Prostate gland (tissue), 2 donors: Measurements from ENCODE around the gene KRTAP25-1.

Source experiments
- POLR2A ChIP-seq: fragments of 450-650 bp; IDR thresholded peaks from one replicate; pipeline ENCODE4 v1.6.1; 2016; ENCODE audit warnings: antibody characterized with exemption, mild to moderate bottlenecking
- POLR2AphosphoS5 ChIP-seq: sonication (generic); formaldehyde crosslinking; IDR thresholded peaks from one replicate; pipeline ENCODE4 v1.6.1; 2017; ENCODE audit warnings: antibody characterized with exemption
- TF ChIP-seq, protein P1 (sequence below), 4 experiments: fragments of 200-600 bp in 2 of 4; fragments of 450-650 bp in 2 of 4; sonication (generic) in 2 of 4; IDR thresholded peaks; 1 replicate in 3 of 4; 2 replicates in 1 of 4; pipeline ENCODE4 v1.5.1; 2016 to 2019; ENCODE audit warnings: antibody characterized with exemption in 4 of 4, mild to moderate bottlenecking in 2 of 4, moderate library complexity in 2 of 4

DNA sequence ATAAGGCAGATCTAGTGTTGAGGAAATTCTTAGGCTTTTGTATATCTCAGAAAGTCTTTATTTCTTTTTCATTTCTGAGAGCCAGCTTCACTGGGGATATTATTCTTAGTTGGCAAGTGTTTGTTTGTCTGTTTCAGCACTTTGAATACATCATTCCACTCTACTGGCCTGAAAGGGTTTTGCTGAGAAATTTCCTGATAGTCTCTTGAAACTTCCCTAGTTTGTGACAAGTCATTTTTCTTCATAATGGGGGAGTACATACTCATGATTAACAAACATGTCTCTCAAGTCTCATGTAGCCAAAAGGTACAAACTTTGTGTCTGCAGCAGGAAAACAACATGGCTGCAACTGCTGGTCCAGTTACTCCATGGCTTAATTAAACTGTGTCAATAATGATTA, 37.1 kb upstream of the KRTAP25-1 start:
- TF ChIP-seq, protein P1, sequence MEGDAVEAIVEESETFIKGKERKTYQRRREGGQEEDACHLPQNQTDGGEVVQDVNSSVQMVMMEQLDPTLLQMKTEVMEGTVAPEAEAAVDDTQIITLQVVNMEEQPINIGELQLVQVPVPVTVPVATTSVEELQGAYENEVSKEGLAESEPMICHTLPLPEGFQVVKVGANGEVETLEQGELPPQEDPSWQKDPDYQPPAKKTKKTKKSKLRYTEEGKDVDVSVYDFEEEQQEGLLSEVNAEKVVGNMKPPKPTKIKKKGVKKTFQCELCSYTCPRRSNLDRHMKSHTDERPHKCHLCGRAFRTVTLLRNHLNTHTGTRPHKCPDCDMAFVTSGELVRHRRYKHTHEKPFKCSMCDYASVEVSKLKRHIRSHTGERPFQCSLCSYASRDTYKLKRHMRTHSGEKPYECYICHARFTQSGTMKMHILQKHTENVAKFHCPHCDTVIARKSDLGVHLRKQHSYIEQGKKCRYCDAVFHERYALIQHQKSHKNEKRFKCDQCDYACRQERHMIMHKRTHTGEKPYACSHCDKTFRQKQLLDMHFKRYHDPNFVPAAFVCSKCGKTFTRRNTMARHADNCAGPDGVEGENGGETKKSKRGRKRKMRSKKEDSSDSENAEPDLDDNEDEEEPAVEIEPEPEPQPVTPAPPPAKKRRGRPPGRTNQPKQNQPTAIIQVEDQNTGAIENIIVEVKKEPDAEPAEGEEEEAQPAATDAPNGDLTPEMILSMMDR (IDR thresholded peaks at IDR 0.05) = no peak
- no peak for TF ChIP-seq POLR2A
- TF ChIP-seq POLR2AphosphoS5 = no peak
